Thoracic aorta (tissue), 2 donors: Measurements from ENCODE around the gene PRRG1. TPM values are rescaled to one million over a fixed set of nuclear protein-coding genes. Genes with fewer than 3 reads are reported as not detected.
"Not testable (repeated sequence)": the region's sequence is repeated elsewhere in the genome, so short reads cannot be mapped to it uniquely, and the experiment has no call there.

Experiments used
- ATAC-seq: fragments of 150-250 bp; one replicate; pipeline ENCODE4 v1.8.0; 2017; ENCODE audit warnings: low read depth; ENCODE audit not compliant: insufficient number of reproducible peaks, low FRiP score
- DNase-seq: peaks from one replicate; pipeline ENCODE4 v3.0.0-alpha.2; 2020; ENCODE audit warnings: low spot score
- H3K27ac ChIP-seq, 2 donors: fragments of 200-600 bp; sonication (generic); 1 replicate in 1 of 2; 2 replicates in 1 of 2; pipeline ENCODE4 v1.5.1; 2016; ENCODE audit warnings: mild to moderate bottlenecking in 2 of 2, moderate library complexity in 2 of 2
- H3K27me3 ChIP-seq: fragments of 200-600 bp; sonication (generic); replicated peaks from 2 replicates; pipeline ENCODE4 v1.6.0; 2016; ENCODE audit warnings: mild to moderate bottlenecking; ENCODE audit not compliant: insufficient read depth
- H3K36me3 ChIP-seq: fragments of 200-600 bp; sonication (generic); one replicate; pipeline ENCODE4 v1.5.1; 2016
- H3K4me1 ChIP-seq, 2 donors: fragments of 200-600 bp; sonication (generic); 1 replicate in 1 of 2; 2 replicates in 1 of 2; pipeline versions ENCODE4 v1.5.1 to v1.6.0; 2016; ENCODE audit warnings: low read depth in 2 of 2, mild to moderate bottlenecking in 1 of 2; ENCODE audit not compliant: control insufficient read depth in 1 of 2
- H3K4me3 ChIP-seq: fragments of 200-600 bp; sonication (generic); 2 replicates; pipeline ENCODE4 v1.5.1; 2016; ENCODE audit warnings: mild to moderate bottlenecking
- H3K9me3 ChIP-seq: fragments of 200-600 bp; sonication (generic); 2 replicates; pipeline ENCODE4 v1.5.1; 2016
- CTCF ChIP-seq: fragments of 200-600 bp; sonication (generic); IDR thresholded peaks from one replicate; pipeline ENCODE4 v1.5.1; 2019; ENCODE audit warnings: antibody characterized with exemption
- total RNA-seq, 2 donors: library from RNA; depleted of rRNA; stranded (reverse); fragments of >200 nt; gene quantifications; one replicate each; pipeline versions ENCODE4 v1.1.0 to v1.2.3, GENCODE V29; 2016

Gene PRRG1
- total RNA-seq, 2 donors from 2014 or later, result 7.2 to 15.2 TPM

GRCh38 chrX:37491686-37492085 is 142.5 kb downstream of the PRRG1 start:
- Histone ChIP-seq H3K4me1 (no peaks in the 10 kb centered on the region), H3K4me3 (no peak overlapping the region), H3K27me3 (no peaks in the 10 kb centered on the region), H3K9me3 (no peaks in the 10 kb centered on the region), H3K27ac (no peak overlapping the region), H3K36me3 (no peaks in the 10 kb centered on the region)
- no peak for ATAC-seq
- no peak for DNase-seq
- TF ChIP-seq CTCF, result no peak

GRCh38 chrX:37495760-37496159 is 146.6 kb downstream of the PRRG1 start:
- H3K27ac ChIP-seq, H3K4me3 ChIP-seq, H3K27me3 ChIP-seq, H3K9me3 ChIP-seq, H3K4me1 ChIP-seq, DNase-seq, H3K36me3 ChIP-seq, ATAC-seq: not testable (repeated sequence)

GRCh38 chrX:37497126-37497525 is 148.0 kb downstream of the PRRG1 start:
- DNase-seq, H3K27me3 ChIP-seq, H3K27ac ChIP-seq, H3K4me1 ChIP-seq, H3K36me3 ChIP-seq, H3K9me3 ChIP-seq, ATAC-seq, H3K4me3 ChIP-seq: not testable (repeated sequence)

- H3K36me3 ChIP-seq, H3K27ac ChIP-seq, H3K4me1 ChIP-seq, H3K27me3 ChIP-seq, H3K4me3 ChIP-seq, ATAC-seq, DNase-seq, H3K9me3 ChIP-seq: not testable (repeated sequence)
Observed at GRCh38 chrX:37498323-37498722, 149.2 kb downstream of the PRRG1 start.

GRCh38 chrX:37499649-37500048 is 150.5 kb downstream of the PRRG1 start:
- not testable (repeated sequence) for H3K27ac ChIP-seq, H3K36me3 ChIP-seq, ATAC-seq, DNase-seq, H3K9me3 ChIP-seq, H3K4me1 ChIP-seq, H3K27me3 ChIP-seq, H3K4me3 ChIP-seq

GRCh38 chrX:37504991-37505390 is 155.8 kb downstream of the PRRG1 start:
- ATAC-seq (no peak), DNase-seq (no peak)
- Histone ChIP-seq H3K27ac (no peak overlapping the region), H3K27me3 (no peaks in the 10 kb centered on the region), H3K4me3 (no peak overlapping the region), H3K36me3 (no peaks in the 10 kb centered on the region), H3K9me3 (no peaks in the 10 kb centered on the region), H3K4me1 (no peaks in the 10 kb centered on the region)
- TF ChIP-seq CTCF, result no peak

Other genes starting within 250 kb of the PRRG1 start
- gene LANCL3, start 222.3 kb downstream of the PRRG1 start, total RNA-seq, result under 1 TPM; 0.95 to 0.99 TPM